Fibroblast of mammary gland (primary cell): ENCODE data around the gene MAMDC2.
A peak's percentile ranks its signal among the peaks of the same experiment; 100 is the strongest.
"Not testable (repeated sequence)": the region's sequence is repeated elsewhere in the genome, so short reads cannot be mapped to it uniquely, and the experiment has no call there.

Experiments used
- DNase-seq: peaks from one replicate; pipeline ENCODE4 v3.0.0-alpha.2; 2010; ENCODE audit warnings: low read depth
- H3K4me3 ChIP-seq: 2 replicates; pipeline ENCODE4 v1.5.1; 2011; ENCODE audit warnings: low read depth, mild to moderate bottlenecking, low read length, moderate library complexity; ENCODE audit not compliant: control insufficient read depth
- TF ChIP-seq, protein P1 (sequence below): conservative IDR thresholded peaks from 2 replicates; pipeline ENCODE4 v1.5.1; 2011; ENCODE audit warnings: low read depth, low read length, inconsistent platforms; ENCODE audit not compliant: control insufficient read depth, insufficient read depth

Gene MAMDC2

GRCh38 chr9:70232476-70232875, 188.8 kb downstream of the MAMDC2 start:
- TF ChIP-seq, protein P1, sequence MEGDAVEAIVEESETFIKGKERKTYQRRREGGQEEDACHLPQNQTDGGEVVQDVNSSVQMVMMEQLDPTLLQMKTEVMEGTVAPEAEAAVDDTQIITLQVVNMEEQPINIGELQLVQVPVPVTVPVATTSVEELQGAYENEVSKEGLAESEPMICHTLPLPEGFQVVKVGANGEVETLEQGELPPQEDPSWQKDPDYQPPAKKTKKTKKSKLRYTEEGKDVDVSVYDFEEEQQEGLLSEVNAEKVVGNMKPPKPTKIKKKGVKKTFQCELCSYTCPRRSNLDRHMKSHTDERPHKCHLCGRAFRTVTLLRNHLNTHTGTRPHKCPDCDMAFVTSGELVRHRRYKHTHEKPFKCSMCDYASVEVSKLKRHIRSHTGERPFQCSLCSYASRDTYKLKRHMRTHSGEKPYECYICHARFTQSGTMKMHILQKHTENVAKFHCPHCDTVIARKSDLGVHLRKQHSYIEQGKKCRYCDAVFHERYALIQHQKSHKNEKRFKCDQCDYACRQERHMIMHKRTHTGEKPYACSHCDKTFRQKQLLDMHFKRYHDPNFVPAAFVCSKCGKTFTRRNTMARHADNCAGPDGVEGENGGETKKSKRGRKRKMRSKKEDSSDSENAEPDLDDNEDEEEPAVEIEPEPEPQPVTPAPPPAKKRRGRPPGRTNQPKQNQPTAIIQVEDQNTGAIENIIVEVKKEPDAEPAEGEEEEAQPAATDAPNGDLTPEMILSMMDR: no peak
- no peak for DNase-seq
- H3K4me3 ChIP-seq: no peak overlapping the region

DNA sequence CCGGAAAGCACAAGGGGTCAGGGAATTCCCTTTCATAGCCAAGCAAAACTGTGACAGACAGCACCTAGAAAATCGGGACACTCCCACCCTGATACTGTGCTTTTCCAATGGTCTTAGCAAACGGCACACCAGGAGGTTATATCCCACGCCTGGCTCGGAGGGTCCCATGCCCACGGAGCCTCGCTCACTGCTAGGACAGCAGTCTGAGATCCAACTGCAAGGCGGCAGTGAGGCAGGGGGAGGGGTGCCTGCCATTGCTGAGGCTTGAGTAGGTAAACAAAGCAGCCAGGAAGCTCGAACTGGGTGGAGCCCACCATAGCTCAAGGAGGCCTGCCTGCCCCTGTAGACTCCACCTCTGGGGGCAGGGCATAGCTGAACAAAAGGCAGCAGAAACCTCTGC, 190.6 kb downstream of the MAMDC2 start:
- DNase-seq: not testable (repeated sequence)

GRCh38 chr9:70245952-70246351, 202.3 kb downstream of the MAMDC2 start:
- not testable (repeated sequence) for H3K4me3 ChIP-seq, DNase-seq

More for the DNA sequence above, 190.6 kb downstream of the MAMDC2 start:
- H3K4me3 ChIP-seq: not testable (repeated sequence)

DNA sequence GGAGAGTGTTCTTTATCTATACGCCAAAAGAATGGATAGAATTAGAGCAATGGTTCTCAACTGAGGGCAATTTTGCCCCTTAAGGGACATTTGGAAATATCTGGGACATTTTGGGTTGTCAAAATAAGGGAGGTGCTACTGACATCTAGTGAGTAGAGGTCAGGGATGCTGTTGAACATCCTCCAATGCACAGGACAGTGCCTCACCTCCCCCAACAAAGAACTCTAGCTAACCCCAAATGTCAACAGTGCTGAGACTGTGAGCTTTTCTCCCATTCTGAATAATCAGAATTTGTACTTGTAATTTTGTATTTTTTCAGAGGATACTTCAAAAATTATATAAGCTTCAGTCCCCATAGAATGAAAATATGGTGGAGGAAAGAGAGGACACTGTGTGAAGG, 206.6 kb downstream of the MAMDC2 start:
- TF ChIP-seq, protein P1: no peak
- no peak for DNase-seq
- no peak overlapping the region for H3K4me3 ChIP-seq

GRCh38 chr9:70255486-70255885, 211.8 kb downstream of the MAMDC2 start:
- TF ChIP-seq, protein P1: no peak
- peak; percentile 57 for DNase-seq
- no peak overlapping the region for H3K4me3 ChIP-seq

DNA sequence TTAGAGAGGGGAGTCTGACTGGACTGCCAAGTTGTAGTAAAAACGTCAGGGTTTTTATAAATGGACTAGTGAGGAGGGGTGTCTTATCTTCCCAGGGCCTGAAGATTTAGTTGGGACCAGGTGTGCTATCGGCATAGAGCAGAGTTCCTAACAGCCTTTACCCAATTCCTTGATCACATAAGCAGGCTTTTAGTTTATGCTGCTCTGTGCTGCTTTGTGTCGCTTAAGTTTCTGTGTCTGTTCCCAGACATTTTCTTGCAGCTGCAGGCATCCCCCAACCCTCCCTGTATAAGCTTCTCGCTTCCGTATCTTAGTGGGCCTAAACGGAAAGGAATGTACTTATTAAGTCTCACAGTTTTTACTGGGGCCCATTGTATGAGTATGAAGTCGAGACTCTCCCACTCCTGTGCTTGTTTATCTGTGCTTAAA, 212.5 kb downstream of the MAMDC2 start:
- H3K4me3 ChIP-seq: peak overlapping the region; percentile 15
- peak; percentile 58 for DNase-seq
- TF ChIP-seq, protein P1: no peak

- TF ChIP-seq, protein P1: no peak
- DNase-seq: no peak
- no peak overlapping the region for H3K4me3 ChIP-seq
Measured at GRCh38 chr9:70257502-70257901, 213.9 kb downstream of the MAMDC2 start.

GRCh38 chr9:70257991-70258691, 214.5 kb downstream of the MAMDC2 start:
- TF ChIP-seq, protein P1: no peak
- peak; percentile 38 for DNase-seq
- peak overlapping the region; percentile 78 for H3K4me3 ChIP-seq
